Raji (cell line): Measurements from ENCODE around the gene MED12L.

Experiments
- POLR2A ChIP-seq: IDR thresholded peaks from 2 replicates; pipeline ENCODE4 v1.6.1; 2011; ENCODE audit warnings: low read depth, low read length, control low read depth; ENCODE audit not compliant: insufficient read depth

The MED12L gene, protein sequence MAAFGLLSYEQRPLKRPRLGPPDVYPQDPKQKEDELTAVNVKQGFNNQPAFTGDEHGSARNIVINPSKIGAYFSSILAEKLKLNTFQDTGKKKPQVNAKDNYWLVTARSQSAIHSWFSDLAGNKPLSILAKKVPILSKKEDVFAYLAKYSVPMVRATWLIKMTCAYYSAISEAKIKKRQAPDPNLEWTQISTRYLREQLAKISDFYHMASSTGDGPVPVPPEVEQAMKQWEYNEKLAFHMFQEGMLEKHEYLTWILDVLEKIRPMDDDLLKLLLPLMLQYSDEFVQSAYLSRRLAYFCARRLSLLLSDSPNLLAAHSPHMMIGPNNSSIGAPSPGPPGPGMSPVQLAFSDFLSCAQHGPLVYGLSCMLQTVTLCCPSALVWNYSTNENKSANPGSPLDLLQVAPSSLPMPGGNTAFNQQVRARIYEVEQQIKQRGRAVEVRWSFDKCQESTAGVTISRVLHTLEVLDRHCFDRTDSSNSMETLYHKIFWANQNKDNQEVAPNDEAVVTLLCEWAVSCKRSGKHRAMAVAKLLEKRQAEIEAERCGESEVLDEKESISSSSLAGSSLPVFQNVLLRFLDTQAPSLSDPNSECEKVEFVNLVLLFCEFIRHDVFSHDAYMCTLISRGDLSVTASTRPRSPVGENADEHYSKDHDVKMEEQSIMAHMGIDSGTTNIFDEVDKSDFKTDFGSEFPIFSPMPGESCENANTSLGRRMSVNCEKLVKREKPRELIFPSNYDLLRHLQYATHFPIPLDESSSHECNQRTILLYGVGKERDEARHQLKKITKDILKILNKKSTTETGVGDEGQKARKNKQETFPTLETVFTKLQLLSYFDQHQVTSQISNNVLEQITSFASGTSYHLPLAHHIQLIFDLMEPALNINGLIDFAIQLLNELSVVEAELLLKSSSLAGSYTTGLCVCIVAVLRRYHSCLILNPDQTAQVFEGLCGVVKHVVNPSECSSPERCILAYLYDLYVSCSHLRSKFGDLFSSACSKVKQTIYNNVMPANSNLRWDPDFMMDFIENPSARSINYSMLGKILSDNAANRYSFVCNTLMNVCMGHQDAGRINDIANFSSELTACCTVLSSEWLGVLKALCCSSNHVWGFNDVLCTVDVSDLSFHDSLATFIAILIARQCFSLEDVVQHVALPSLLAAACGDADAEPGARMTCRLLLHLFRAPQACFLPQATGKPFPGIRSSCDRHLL (N-terminal part only)

DNA sequence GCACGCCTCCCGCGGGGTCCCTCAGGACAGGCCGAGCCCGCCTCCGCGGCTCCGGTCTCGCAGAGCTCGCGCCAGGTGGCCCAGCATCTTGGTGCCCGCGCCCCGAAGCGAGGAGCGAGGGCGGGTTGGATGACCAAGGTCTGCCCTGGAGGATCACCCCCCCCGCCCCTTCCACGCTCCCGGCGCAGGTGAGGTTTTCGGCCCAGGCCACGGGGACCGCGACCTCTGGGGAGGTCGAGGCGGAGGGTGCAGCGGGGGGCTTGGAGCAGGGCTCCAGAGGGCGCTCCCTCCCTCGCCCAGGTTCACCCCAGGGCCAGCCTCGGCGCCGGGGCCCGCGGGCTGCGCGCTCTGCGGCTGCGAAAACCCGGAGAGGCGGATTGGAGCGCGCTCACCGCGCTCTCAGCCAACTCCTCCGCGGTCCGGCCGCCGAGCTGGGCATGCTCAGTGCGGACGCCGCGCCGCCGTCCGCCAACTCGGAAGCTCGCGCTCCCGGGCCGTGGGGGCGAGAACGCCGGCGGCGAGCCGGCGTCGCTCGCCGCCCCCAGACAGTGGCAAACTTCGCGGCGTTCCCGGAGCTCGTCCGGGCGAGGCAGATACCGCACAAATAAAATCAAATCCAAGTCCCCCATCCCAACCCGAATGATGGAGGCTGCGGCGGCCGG is at the start of gene MED12L:
TSS of gene MED12L (plus strand) at position 438 of the 662 bp plus-strand sequence. CDS start 1,263 bp downstream, outside the sequence.
- peak; percentile 65 for TF ChIP-seq POLR2A

DNA sequence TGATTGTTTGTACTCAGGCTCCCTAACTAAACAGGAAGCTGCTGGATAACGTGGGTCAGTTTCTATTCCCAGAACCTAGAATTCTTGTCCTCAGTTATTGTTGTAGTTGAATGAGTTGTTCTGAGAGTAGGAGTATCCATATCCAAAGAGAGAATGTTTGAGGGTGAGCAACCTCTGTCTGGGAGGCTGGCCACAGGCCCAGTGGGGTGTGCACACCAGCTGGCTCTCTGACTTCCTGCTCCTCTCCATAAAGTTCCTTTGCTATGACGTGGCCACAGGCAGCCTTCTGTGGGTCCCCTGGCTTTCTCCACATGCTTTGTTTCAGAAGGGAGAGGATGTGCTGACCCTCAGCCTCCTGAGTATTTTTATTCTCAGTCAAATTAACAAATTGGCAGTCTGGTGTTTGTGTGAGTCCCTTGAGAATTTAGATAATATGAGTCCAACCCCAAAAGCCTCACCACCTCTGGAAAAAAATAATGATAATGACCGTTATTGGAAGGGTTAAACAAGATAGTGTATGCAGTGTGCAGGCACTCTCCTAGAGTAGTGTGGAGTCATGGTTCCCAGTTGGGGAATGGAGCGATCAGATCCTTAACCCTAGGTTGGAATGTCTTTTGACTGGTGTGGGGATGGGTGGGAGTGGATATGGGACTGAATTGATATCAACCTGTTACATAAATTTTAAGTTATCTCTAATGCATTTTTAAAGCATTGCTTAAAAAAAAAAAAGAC is 47.6 kb upstream of the MED12L start:
- TF ChIP-seq POLR2A = no peak

DNA sequence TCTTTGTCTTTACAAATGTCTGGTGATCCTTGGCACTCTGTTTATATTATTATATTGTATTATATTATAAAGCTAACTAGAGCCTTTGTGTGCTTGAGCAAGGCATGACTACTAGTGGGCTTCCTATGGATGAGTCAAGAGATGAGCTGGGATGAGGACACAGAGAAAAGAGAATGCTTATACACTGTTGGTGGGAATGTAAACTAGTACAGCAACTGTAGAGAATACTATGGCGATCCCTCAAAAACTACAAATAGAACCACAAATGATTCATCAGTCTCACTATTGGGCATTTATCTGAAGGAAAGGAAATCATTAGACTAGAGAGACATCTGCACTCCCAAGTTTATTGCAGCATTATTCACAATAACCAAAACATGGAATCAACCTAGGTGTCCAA is 40.8 kb upstream of the MED12L start:
- no peak for TF ChIP-seq POLR2A

DNA sequence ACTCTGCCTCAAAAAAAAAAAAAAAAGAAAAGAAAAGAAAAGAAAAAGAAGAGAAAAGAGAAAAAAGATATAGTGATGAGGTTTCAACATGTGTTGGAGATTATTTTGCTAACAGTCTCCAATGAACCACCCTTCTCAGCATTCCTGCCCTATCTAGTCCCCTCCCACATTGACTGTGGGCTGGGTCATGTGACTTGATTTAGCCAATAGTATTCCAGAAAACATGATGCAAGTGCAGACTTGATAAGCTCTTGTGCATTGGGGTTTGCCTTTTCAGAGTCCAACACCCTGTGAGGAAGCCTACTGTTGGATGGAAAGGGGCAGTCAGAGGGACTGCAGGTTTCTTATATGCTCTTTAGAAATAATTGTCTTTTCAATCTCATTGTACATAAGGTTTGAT is 37.8 kb upstream of the MED12L start:
- no peak for TF ChIP-seq POLR2A

DNA sequence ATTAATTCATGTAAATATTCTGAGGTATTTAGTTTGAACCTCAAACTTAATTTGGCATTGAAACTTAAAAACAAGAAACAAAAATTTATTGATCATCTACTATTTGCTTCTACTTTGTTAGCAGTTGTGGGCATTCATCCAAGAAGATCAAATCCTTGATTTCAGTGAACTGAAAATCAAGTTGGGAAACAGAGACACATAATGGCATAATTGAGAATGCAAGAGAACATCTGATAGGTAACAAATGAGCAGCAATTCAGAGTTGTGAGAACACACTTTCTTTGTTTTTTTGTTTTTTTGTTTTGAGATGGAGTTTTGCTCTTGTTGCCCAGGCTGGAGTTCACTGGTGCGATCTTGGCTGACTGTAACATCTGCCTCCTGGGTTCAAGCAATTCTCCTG is 33.9 kb upstream of the MED12L start:
- TF ChIP-seq POLR2A = no peak

DNA sequence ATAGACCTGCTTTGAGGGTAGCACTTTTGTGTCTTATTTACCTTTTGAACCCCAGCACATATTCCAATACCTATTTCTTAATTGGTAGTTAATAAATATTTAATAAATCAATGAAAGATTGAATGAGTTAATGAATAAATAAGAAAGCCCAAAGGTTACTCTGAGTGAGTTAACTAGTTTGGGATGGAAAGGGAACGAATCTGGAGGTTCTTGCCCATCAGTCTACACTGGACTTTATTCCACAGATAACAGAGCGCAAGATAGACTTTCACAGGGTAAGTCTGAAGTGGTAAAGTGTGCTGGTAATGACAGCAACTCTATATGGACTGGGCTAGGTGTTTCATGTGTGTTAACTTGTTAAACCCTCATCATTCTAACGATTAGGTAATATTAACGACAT is 33.1 kb upstream of the MED12L start:
- no peak for TF ChIP-seq POLR2A

DNA sequence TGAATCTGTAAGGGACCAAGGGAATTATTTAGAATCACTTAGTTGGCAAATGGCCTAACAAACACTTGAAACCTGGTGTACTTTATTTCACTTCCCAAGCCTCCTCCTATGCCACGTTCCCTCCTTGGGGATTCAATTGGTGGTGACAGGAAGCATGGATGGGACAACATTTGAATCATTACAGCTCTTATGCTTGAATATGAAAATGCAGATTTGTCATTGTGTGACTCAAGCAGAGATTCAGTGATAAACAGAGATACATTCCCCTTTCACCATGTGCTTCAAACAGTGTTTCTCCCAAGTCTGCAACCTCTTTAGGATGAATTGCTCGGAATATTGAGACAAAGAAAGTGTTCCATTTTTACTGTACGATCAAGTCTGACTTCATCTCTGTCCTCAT is 32.7 kb upstream of the MED12L start:
- no peak for TF ChIP-seq POLR2A

DNA sequence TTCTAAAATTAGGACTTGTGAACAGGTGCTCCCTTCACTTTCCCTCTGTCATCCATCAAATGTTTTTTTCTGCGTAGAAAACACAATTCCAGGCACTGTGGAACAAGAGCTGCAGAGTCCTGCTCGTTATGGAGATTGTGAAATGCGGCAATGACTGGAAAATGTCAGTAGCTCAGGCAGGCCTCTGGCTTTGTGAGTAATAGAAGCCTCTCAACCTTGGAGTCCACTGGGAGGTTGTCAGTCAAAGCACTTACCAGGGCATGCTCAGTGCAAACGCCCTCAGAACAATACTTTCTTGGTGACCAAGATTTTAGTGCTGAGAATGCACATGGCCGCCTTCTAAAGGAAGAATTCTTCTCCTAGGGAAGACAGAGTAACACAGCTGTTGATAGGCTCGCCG is 26.7 kb upstream of the MED12L start:
- no peak for TF ChIP-seq POLR2A

DNA sequence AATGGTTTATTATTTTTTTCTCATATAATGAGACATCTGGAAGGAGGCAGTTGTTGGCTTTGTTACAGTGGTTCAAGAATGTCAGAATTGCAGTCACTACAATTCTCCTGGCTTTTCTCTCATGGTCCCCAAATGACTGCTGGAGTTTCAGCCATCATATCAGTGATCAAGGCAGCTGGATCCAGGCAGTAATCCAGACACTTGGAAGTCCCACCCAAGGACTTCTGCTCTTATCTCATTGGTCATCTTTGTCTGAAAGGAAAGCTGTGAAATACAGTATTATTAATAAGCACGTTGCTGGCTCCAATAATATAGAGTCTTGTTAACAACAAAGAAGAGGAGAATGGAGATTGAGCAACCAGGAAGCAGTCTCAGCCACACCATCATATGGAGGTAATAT is 22.9 kb upstream of the MED12L start:
- TF ChIP-seq POLR2A = no peak

DNA sequence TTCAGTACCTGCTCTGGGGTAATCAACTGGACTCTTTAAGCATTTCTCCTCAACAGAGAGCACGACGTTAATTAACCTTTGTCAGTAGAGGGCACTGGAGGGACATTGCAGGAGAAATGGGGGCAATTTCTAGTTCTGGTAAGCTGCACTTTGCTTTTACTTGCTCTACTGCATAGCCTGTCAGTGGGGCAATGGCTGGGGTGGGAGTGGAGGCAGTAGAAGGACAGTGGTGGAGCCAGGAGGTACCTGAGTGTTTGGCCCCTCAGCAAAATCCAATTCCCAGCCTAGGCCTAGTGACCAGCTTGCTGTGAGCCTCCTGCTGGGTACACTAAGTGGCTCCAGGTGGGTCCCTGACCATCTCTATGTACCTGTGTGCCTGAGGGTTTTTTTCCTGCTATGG is 18.3 kb upstream of the MED12L start:
- TF ChIP-seq POLR2A = no peak

DNA sequence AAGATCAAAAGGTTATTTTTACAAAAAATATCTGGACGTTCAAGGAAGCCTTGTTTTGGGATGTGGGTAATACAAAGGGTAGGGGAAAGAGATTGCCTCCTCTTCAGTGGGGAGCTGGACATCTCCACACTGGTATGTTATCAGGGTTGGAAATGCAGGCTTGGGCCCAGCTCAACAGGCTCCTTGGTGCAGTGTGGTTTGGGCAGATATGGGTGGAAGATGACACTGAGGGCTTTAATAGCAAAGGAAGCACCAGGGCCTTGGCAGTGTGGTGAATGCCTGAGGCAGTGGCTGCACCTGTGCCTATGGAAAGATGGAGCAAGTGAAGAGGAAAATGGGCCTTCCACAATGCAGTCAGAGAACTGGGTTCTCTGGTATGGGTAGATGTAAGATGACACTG is 11.2 kb upstream of the MED12L start:
- TF ChIP-seq POLR2A = no peak

DNA sequence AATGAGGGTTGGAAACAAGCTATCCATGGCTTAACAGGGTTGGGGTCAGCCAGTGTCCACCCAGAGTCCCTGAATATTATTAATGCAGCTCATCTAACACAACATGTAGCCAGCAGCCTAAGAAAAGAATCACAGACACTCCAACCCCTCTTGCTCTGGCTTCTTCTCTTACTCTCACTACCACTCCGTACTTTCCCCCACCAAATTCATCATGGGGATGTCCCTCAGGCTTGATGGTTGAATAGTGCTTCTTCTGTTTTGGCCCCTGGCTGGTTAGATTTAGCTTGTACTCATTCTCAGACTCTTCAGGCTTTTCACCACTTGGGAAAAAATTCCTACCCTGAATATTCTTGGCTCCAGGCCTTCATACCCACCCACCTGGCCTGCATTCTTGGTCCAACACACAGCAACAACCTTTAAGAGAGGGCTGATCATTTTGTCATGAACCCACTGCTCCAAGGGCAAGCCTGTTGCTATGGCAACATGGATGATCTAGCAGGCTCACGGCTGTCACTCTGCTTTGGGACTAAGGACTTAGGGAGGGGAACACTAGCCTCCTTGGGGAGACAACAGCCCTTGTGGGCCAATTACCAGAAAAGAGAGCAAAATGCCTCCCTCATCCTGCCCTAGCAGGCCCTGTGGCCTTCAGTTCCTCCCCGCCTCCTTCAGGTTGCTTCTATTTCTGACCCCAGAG is 9.4 kb upstream of the MED12L start:
- no peak for TF ChIP-seq POLR2A

DNA sequence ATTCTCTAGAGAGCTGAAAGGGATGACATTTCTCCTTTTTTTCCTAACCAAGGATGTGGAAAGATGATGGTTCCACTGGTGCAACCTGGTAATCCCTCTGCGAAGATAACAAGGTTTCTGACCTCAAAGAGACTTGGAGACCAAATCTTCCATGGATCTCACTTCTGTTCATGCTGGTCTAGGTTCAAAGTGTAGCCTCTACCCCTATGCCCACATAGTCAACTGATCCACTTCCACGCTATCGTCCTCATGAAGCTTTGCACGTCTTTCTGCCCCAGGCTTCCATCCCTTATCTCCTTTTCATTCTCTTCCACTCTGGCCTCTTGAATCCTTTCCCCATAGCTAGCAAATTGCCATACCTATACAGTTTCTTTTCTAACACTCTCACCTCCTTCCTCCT is 8.8 kb upstream of the MED12L start:
- no peak for TF ChIP-seq POLR2A
